ENCODE results near the gene MORN5. TPM values are rescaled to one million over a fixed set of nuclear protein-coding genes. Genes with fewer than 3 reads are reported as not detected.
A peak's percentile ranks its signal among the peaks of the same experiment; 100 is the strongest.
"Not testable (repeated sequence)": the region's sequence is repeated elsewhere in the genome, so short reads cannot be mapped to it uniquely, and the experiment has no call there.

MORN5 gene
- not detected for total RNA-seq
- long read RNA-seq, result 0 reads

DNA sequence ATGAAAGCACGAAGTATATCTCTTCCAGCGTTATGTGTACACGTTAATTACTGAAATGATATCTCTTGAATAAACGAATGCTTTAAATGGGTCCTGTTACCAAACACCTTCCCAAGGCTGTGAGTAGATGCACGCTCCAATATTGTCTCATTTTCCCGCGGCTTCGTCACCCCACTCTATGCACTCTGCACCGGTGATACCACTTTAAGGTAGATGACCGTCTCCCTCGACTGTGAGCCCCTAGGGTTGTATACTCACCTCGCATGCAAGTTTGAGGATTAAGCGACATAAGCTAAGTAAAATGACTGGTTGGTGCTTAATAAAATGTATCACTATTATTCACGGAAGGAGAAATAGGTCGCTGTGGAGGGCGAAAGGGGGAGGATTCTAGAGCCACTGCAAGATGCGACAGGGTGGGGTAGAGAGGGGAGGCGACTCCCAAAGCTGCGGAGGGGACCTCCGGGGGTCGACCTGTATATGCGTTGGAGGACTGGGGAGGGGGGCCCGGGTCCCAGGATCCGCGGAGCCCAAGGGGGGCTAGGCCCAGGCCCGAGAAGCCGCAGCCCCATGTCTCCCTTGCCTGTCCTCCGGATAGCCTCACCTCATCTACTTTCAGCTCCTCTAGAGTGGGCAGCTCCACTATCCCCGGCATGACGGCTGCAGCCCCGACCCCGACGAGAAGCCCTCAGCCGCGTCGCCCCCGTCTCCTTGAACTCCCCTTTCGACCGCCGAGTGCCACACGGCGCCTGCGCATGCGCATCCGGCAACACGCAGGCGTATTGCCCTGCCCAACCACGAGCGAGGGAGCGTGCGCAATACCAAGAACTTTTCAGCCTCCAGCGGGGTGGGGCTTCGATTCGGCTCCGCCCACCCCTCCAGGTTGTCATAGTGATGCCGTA, at the start of gene MORN5, which contains the start of gene NDUFA8:
Gene MORN5, plus strand, starts transcription at position 883 of the 899 bp plus-strand sequence. CDS start 65 bp downstream, outside the sequence.
Gene NDUFA8, minus strand, starts transcription at position 754 of the 899 bp plus-strand sequence. Its CDS starts 102 bp downstream, at position 652.
- peak; percentile 99 for DNase-seq (ENCODE audit: low spot score)

DNA sequence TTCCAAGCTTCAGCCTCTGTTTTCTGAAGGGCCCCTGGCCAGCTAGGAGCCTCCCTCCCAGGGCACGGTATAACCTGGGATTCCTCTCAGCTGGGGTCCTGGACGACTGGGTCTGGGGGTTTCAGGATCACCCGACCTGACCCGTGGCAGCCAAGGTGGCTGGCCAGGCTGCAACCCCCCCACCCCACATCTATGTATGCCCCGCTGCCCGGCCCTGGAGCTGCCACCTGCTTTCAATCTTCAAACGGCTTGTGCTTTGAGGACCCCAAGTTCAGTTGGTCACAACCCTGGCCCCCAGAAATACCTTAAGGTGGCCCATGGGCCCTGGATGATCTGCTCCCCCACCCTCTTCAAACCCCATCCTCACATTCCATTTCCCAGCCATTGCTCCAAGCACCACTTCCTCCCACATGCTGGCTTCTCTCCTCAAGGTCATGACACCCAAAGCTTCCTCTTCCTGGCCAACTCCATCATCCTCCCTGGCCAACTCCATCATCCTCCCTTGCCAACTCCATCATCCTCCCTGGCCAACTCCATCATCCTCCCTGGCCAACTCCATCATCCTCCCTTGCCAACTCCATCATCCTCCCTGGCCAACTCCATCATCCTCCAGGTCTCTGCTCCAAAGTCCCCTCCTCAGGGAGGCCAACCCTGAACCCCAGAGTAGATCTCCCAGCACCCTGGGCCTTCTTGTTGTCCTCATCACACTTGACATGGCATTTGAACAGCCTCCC, 49.4 kb upstream of the MORN5 start:
- no peak for DNase-seq (ENCODE audit: low spot score)

DNA sequence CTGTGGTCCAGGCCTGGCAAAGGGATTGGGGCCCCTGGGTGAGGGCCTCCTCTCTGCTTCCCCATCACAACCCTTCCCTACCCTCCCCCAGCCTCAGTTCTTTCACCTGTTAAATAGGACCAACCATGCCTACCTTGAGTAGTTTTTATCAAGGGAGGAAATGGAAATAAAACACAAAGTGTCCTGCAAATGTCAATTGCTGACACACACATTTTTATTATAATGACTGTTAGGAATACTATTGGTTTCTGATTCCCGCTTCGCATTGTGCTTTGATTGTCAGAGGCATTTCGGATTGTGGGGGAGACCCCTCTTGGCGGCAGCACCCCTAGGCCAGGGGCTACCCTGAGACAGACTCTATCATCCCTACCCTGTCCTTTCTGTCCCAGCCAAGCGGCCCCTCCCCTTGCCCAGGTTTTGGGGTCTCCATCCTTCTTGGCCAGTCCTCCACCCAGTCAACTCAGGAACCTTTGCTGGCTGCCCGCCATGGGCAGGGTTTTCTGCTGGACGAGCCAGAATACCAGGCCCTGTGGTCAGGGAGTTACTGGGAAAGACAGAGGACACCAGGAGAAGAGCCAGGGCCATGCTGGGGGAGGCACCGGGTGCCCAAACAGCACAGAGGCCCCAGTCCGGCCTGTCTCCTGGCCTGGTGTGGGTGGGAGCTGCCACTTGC, 48.2 kb upstream of the MORN5 start:
- no peak for DNase-seq (ENCODE audit: low spot score)

DNA sequence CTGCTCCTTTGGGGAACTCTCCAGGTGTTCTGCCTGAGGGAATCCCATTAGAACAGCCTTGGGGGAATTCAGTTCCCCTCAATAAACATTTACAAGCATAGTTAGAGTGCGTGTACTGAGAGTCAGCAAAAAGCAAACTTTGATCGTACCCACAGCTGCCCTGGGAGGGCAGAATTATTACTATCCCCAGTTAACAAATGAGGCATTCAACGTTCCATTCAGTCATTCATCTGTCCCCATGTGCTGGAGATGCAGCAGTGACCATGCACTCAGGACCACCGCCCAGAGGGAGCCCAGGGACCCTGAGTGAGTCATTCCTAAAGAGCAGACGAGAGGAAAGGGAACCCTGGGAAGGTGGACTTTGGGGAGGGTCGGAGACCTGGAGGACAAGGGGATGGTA, 47.5 kb upstream of the MORN5 start:
- no peak for DNase-seq (ENCODE audit: low spot score)

DNA sequence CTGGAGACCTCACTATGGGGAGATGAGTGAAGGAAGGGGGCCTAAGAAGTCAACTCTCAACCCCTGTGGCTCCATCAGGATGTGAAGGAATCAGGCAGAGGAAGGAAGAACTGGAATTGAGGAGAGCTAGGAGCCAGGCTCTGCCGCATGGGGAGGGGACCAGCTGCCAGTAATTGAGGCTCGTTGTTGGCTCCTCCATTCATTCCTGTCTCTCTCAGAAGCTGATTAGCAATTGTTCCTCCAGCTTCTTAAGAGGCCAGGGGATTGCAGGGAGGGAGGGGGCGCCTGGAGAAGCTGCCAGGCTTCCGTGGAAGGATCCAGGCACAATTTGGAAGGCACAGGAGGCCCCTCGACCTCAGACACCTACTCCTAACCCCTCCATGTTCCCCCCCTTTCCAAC, 46.1 kb upstream of the MORN5 start:
- no peak for DNase-seq (ENCODE audit: low spot score)

DNA sequence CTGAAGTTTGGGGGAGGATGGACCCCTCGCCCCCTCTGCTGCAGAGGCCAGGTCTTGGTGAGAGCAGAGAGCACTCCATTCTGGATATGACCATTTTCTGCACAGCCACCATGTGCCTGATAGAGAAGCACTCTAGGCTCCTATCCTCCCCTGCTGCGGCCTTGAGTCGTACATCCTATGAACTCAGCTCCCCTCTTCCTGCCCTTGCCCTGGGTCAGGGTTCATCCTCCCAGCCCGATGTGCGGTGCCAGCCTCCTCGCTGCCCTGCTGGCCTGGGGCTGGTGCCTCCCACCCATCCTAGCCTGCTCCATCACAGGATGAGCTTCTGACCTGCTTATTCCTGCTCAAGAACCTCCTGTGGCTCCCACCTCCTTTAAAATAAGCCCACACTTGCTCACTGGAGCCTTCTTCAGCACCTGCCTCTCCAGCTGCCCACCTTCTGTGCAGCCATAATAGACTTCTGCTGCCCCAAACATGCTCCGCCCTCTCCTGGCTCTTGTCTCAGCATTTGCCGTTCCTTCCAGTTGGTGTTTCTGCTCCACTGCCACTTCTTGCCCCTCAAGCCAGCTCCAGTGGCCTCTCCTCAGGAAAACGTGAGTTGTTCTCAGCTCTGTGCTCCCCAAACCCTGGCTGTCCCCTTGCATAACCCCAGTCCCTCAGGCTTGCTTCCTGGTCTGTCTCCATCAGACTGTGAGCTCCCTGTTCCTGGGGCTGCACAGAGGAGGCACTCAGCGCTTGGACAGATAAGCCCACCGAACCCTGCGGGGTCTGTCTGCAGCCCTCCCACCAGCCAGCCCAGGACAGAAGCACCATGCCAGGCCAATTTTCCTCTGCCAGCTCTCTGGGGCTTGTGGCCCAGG, 44.3 kb upstream of the MORN5 start:
- no peak for DNase-seq (ENCODE audit: low spot score)

DNA sequence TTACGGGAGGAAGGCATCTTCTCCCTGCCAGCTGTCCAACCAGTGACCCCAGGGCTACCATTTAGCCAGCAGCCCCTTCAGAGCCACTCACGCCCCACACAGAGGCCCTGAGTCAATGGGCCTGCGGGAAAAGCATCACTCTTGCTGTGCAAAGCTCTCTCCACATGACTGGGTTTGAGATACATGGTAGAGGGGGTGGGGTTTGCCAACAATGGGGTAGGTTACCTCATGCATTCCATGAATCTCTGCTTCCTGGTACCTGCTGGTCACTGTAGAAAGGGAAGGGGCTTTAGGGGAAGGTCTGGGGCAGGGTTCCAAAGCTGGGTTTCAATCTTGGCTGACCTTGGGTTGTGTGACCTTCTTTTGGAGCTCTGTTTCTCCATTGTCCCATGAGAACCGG, 43.7 kb upstream of the MORN5 start:
- DNase-seq (ENCODE audit: low spot score), result no peak

DNA sequence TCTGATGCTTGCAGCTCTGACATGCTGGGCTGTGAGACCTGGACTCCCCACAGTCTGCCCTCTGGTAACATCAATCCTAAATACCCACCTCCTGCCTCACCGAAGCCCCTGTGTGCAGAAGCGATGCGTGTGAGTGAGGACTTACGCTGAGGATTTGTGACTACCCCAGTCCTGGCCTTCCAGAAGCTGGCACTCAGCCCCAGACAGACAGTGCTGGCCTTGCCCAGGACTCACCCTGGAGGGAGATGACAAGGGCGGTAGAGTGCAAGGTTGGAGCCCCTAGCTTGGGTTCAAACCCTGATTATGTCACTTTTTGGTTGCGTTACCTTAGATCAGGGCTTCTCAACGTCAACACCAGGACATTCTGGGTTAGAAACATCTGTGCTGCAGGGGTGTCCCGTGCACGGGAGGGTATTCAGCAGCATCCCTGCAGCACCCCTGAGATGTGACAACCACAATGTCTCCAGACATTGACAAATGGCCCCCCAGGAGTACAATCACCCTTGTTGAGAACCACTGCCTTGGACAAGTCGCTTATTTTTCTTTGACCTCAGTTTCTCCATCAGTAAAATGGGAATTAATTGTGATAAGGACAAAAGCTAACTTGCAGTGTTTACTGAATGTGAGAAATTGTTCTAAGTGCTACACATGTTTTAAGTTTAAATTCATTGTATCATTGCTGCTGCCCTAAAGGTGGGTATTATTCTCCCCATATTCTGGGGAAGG, 43.1 kb upstream of the MORN5 start:
- no peak for DNase-seq (ENCODE audit: low spot score)

DNA sequence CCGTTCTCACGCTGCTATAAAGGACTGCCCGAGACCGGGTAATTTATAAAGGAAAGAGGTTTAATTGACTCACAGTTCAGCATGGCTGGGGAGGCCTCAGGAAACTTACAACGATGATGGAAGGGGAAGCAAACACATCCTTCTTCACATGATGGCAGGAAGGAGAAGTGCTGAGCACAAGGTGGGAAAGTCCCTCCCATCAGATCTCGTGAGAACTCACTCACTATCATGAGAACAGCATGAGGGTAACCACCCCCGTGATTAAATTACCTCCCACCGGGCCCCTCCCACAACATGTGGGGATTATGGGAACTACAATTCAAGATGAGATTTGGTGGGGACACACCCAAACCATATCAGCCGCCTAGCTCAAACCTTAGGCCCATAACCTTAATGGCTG, 42.5 kb upstream of the MORN5 start:
- not testable (repeated sequence) for DNase-seq (ENCODE audit: low spot score)

DNA sequence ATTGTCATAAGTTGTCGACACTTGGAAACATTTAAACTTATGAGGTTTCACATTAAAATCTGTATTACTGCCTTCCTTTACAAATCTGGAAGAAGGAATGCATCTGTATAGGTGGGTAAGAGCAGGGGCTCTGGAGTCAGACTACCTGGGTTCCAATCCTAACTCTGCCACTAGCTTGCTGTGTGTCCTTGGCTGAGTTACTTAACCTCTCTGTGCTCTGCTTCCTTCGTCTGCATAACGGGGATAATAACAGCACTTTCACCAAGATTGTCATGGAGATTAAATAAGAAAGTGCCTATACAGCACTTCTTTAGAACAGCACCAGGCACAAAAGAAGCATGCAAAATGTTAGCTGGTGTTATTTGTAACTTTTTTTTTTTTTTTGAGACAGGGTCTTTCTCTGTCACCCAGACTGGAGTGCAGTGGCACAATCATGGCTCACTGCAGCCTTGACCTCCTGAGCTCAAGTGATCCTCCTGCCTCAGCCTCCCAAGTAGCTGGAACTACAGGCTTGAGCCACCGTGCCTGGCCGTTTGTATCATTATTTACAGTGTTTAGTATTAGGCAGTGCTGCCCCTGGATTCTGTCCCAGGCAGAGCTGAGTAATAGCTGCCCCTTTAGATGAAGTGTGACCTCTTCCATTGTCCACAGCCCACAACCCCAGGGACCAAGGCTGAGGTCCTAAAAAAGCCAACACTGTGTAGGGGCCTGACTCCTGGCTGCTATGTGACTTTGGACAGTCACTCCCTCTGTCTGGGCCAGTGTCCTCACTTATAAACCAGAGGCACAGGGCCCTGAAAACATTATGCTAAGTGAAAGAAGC, 41.2 kb upstream of the MORN5 start:
- no peak for DNase-seq (ENCODE audit: low spot score)

DNA sequence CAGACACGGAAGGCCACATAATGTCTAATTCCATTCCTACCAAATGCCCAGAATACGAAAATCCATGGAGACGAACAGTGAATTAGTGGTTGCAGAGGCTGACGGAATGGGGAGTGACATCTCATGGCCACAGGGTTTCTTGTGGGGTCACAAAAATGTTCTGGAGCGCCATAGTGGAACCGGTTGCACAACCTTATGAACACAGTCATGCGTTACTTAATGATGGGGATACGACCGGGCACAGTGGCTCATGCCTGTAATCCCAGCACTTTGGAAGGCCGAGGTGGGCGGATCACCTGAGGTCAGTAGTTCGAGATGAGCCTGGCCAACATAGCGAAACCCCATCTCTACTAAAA, 40.6 kb upstream of the MORN5 start:
- DNase-seq (ENCODE audit: low spot score), result no peak

DNA sequence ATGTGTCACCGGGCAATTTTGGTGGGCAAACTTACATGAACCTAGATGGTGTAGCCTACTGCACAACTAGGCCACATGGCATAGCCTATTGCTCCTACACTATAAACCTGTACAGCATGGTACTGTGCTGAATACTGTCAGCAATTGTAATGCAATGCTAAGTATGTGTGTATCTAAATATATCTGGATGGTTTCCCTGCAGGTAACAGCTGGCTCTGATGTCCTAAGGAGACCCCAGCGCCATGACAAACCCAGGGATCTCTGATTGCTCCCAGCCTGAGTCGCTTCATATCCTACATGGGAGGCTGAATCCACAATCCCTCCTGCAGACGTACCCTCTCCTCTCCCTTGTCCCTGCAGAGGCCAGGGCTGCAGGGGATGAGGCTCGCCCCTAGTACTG, 40.0 kb upstream of the MORN5 start:
- no peak for DNase-seq (ENCODE audit: low spot score)

DNA sequence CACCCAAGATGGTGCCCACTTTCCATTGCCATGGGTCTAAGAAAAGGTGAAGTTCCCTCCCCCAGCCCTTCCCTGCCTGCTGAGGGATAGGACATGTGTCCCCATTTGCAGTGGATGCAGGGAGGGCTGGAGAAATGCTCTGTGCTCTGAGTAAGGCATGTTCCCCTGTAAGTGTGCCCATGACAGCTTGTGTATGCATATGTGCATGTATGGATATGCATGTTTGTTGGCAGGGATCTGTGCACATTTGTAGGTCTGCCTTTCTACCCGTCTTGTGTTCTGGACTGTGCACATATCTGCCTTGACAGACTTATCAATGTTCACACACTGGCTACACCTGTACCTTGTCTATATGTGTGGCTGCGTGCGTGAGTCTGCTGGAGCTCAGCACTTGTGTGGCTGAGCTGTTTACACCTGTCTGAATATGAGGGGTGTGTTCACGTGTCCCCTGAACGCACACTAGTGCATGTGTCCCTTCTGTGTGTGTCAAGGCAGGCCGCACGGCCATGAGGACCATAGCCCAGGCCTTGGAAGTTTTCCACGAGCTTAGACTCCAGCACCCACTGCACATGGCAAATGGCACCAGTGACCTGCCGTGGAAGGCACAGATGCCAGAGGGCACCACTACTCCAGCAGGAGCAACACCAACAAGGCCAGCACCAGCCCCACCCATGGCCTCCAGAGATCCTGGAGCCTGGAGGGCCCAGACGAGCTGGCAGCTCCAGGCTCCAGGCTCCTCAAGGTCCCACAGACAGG, 39.2 kb upstream of the MORN5 start:
- no peak for DNase-seq (ENCODE audit: low spot score)

DNA sequence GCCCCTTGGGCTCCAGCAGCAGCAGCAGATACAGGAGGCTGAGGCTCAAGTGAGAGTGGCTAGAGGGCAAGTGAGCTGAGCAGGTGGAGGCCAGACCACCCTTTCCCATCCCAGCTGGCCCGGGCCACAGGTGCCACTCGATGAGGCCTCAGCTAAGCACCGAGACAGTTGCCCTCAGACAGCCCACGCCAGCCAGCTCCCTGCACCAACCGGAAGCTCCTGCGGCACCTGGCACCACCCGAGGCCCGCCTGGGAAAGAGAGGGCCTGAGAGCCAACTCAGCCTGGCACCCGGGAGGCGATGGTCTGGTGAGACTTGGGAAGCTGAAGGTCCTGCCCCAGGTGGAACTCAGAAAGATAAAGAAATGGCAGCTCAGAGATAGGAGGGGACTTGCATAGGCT, 38.3 kb upstream of the MORN5 start:
- DNase-seq (ENCODE audit: low spot score), result no peak

DNA sequence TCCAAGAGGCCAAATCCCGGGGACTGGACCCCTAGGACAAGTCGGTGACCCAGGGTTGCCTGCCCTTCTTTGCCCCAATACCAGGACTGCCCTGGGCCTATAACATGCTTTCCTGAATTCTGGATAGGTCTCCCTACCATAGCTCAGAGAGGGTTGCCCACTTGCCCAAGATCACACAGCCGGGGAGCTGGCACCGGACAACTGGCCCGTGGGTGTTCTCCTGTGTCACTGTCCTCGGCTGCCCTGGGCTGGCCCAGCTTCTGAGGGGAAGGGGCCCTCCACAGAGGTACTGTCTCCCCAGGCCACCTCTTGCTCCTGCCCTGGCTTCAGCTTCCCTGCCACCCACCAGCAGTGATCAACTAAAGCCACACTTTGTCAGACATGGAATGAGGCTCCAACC, 37.8 kb upstream of the MORN5 start:
- DNase-seq (ENCODE audit: low spot score), result no peak

DNA sequence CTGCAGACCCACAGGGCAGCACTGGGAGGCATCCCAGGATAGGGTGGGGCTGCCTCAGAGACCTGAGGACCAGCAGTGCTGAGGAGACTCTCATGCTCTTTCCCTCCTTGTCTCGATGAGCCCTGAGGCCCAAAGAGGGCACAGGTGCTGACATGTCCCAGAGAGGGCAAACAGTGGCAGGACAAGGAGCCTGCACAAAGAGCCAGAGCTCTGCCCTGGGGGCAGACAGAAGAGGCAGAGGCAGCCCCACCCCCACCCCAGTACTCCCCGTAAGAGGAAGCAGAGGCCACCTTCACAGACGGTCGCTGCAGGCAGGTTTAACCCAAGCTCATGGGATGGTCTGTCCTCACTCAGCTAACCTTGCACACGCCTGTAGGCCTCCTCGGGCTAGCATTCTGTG, 37.2 kb upstream of the MORN5 start:
- no peak for DNase-seq (ENCODE audit: low spot score)

DNA sequence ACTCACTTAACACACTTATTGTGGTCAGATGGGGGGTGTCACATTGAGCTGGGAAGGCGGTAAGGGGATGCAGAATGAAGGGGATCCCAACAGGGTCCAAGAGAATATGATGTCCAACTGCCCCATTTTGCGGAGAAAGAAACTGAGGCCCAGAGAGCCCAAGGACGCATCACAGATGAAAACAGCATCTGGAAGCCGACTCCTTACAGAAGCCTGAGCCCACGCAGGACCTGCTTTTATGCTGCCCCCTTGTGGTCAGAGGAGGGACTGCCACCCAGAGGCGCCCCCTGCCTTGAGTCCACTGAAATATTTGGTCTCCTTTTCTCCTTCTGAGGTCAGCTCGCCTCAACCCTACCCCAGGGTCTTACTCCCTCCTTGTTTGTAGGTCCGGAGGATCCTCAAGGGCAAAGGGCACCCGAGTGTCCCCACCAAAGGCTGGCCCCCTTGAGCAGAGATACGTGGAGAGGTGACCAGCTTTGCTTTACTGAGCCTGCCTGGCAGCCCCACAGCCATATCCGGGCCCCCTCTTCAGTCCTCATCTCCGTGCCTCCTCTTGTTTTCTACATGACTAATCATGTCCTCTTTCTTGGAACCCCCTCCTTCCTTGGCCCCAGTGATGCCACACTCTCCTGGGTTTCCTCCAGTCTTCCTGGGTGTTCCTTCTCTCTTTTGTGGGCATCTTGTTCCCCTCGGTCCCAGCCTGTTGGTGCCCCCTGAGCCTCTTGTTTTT, 36.6 kb upstream of the MORN5 start:
- no peak for DNase-seq (ENCODE audit: low spot score)

DNA sequence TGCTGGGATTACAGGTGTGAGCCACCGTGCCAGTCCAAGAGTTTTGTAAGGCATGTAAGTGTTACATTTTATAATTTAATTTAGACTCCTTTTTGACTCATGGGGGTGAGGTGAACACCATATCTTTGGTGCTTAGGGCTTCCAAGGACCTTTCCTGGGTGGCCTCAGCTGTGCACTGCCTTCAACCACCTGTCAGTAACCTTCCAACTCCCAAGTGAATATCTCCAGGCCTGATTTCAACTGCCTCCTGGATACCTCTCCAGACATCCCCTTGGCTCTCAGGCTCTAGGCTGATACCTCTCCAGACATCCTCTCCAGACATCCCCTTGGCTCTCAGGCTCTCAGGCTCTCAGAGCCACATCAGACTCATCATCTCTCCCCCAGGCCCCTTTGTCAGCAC, 35.7 kb upstream of the MORN5 start:
- no peak for DNase-seq (ENCODE audit: low spot score)
